Ureter (tissue), 1 donor: ENCODE data around the gene SMIM26. TPM values are rescaled to one million over a fixed set of nuclear protein-coding genes. Genes with fewer than 3 reads are reported as not detected.
"Not testable (repeated sequence)": the region's sequence is repeated elsewhere in the genome, so short reads cannot be mapped to it uniquely, and the experiment has no call there.

Experiments
- DNase-seq: peaks from one replicate; pipeline ENCODE4 v3.0.0-alpha.2; 2020; ENCODE audit warnings: low spot score
- total RNA-seq: library from RNA; stranded (reverse); gene quantifications from one replicate; pipeline ENCODE4 v1.2.4, GENCODE V29; 2023
- donor health status: DM: yes; HTN: yes; CAD: no.

SMIM26 gene
- total RNA-seq = 59.4 TPM

DNA sequence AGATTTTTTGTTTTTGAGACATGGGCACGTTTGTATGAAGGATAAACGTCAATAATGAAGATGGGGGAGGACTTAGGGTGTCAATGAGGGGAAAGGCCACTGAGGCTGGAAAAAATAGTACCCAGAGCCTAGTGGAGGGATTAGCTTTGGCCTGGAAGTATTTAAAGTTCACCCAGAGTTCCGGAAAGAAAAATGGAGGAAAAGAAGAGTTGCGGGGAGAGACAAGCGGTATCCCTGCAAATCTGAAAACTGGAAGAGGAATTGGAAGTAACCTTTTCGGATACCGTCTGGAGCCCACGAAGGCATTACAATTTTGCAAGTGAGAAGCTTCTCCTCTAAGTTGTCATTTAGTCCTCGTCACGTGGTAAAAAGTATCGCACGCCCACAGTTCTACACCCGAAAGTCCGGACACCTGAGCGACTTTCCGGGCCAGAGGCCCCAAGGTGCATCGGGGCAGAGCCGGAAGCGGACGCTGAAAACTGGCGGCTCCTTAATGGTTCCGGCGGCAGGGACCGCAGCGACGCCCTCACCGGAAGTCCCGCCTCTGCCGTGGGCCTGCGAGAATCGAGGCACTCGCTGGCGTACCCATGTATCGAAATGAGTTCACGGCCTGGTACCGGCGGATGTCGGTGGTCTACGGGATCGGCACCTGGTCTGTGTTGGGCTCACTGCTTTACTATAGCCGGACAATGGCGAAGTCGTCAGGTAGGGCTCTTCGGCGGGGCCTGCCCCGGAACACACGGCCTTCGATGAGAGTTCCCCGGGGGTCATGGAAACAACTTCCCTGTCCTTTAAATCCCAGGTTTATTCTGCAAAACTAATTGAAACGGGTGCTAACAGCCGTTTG is at the start of gene SMIM26:
Gene SMIM26, plus strand, starts transcription at position 541 of the 847 bp plus-strand sequence. Its CDS starts 47 bp downstream, at position 588.
- peak; percentile 95 for DNase-seq

DNA sequence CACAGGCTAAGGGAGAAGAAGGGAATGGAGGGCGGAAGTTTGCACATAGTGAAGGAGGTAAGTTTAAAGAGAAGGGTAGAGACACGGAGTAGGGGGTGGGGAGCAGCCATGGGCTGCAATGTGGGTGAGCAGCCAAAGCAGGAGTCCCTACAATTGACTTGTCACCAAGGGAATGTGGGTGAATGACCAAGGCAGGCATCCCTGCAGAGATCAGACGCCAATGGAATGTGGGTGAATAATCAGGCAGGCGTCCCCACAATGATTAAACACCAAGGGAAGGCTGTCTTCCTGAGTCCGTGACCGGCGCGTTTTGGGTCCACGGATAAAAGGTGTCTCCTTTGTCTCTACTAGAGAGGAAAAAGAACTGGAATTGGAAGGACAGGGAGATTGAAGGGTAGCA is 45.2 kb upstream of the SMIM26 start:
- DNase-seq = not testable (repeated sequence)

DNA sequence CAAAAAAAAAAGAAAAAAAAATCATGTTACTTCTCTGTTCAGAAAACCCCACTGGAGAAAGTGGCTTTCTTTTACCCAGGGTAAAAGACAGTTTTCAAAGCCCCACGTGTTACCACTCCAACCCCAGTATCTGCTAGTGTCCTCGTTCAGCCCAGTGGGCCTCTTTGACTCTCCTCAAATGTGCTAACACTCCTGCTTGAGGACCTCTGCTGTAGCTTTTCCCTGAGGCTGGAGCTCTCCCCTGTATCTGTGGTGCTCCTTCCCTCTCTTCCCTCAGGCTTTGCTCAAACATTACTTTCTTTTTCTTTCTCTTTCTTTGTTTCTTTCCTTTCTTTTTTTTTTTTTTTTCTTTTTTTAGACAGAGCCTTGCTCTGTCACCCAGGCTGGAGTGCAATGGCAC is 44.2 kb upstream of the SMIM26 start:
- DNase-seq = no peak

- DNase-seq = no peak
These were observed 42.6 kb upstream of the SMIM26 start for GRCh38 chr20:18524646-18525045.

GRCh38 chr20:18526761-18527160 is 40.5 kb upstream of the SMIM26 start:
- DNase-seq = not testable (repeated sequence)

DNA sequence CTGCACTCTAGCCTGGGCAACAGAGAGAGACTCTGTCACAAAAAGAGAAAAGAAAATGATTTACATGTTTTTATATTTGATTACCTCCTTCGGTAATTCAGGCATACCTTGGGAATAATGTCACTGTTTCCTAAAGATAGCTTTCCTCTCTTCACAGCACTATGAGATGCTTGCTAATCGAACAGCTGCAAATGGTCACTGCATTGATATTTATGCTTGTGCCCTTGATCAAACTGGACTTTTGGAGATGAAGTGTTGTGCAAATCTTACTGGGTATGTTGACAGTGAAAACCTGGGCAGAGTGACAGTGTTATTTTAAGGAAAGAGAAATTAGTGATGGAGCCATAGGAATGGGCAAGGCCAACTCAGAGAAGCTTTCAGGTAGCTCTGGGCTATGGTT is 39.9 kb upstream of the SMIM26 start:
- no peak for DNase-seq

- no peak for DNase-seq
These were observed 39.4 kb upstream of the SMIM26 start for GRCh38 chr20:18527836-18528235.

DNA sequence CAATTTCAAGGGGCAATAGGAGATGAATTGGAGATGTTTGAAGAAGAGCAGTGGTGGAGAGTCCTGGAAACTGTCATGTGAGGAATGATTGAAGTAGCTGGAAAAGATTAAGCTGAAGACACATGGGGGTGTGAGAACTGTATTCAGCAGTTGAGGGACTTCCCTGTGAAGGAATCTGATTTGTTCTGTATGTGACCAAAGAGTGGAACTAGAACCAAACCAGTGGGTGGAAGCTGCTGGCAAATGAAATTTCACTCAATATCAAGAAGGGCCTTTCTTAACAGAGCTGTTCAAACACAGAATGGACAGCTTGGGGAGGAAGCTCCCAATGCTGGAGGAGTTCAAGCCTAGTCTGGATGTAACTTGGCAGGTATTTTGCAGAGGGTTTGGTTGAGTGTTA is 38.2 kb upstream of the SMIM26 start:
- DNase-seq = no peak

DNA sequence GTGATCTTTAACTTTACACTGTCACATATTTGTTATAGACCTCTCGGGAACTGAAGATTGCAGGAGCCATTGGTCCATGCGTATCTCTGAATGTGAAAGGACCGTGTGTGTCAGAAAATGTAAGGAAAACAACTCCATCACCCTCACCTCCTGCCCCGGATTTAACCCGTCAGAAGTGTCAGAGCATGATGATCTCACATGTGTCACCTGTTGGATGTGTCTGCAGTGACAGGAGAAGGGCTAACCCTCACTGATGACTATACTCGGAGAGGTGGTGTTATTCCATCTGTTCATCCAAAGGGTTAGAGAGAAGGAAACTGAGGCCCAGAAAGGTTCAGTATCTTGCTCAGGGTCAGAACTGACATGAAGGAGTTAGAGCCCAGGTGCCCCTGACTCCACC is 34.6 kb upstream of the SMIM26 start:
- DNase-seq = no peak

DNA sequence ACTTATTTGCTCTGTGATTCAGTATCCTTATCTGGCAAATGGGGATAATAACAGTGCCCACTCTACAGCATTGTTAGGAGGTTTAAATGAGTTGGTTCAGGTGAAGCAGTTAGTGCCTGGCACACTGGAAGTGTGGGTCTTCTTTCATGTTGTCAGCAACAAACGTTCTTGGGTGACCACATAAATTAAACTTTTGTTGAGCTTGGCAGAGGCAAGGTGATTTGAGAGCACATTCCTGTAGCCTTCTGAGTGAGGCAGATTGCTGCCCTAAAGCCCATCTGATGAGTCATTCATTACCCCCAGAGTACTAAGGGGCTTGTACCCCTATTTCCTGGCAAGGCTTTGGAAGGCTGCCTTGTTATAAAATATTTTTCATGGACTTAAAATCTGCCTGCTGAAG is 33.7 kb upstream of the SMIM26 start:
- DNase-seq = no peak

DNA sequence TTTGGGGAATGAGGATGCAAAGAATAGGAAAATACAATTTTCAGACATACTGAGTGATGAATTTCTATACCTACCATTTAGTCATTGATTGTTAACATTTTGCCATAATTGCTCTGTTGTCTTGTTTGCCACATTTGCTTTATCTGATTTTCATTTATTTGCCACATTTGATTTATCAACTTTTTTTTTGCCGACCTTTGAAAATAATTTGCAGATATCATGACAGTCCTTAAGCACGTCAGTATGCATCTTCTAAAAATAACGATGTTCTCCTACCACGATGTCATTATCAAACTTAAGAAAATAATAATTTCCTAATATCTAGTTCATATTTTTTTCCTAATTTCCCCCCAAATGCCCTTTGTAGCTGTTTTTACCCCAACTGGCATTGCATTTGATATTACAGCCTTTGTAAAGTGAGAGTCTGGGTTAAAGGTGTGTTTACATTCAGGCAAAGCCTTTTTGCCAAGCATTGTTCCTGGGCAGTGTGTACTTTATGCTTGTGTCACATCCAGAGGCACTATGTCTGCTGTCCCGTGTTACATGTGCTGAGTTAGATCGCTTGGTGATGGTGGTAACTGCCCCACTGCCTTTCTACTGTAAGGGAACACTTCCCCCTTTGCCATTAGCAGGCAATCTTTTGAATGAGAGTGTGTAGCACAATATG is 33.1 kb upstream of the SMIM26 start:
- no peak for DNase-seq

DNA sequence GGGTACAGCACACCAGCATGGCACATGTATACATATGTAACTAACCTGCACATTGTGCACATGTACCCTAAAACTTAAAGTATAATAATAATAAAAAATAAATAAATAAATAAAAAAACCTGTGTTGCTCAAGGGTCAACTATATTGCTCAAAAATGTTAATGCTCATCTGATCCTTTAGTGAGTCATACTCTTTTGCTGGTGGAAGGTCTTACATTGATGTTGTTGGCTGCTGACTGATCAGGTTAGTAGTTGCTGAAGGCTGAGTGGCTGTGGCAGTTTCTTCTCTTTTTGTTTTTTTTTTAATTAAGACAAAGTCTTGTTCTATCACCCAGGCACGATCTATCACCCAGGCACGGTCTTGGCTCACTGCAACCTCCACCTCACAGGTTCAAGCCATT is 29.6 kb upstream of the SMIM26 start:
- DNase-seq = no peak

DNA sequence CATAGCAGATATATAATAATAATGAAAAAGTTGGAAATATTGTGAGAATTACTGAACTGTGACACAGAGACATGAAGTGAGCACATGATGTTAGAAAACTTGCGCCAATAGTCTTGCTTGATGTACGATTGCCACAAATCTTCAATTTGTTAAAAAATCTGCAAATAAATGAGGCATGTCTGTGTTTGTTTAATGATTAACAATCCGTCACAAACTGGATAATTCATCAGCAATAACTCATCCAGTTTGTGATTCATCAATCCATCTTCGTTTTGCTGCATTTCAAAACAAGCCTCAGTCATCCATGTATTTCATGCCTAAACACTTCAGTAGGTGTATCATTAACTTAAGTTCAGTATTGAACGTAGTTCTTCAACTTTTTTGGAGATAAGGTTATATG is 25.5 kb upstream of the SMIM26 start:
- no peak for DNase-seq

- DNase-seq = no peak
These were observed 24.0 kb upstream of the SMIM26 start for GRCh38 chr20:18543216-18543615.

- DNase-seq = no peak
These were observed 23.3 kb upstream of the SMIM26 start for GRCh38 chr20:18543932-18544331.

GRCh38 chr20:18545566-18545965 is 21.7 kb upstream of the SMIM26 start:
- no peak for DNase-seq

DNA sequence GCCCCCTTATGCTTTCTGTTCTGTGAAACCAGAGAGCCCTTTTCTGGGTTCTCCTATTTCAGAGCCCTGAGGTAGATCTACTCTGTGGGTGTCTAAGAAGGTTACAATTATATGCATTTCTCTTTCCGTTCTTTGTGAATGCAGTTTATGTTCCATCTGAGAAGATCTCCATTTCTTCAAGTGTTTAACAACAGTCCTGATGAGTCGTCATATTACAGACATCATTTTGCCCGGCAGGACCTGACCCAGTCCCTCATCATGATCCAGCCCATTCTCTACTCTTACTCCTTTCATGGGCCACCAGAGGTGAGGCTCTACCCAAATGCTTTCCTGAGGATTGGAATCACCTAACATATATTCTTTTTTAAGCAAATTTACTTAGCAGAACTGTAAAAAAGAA is 18.8 kb upstream of the SMIM26 start:
- DNase-seq = no peak

DNA sequence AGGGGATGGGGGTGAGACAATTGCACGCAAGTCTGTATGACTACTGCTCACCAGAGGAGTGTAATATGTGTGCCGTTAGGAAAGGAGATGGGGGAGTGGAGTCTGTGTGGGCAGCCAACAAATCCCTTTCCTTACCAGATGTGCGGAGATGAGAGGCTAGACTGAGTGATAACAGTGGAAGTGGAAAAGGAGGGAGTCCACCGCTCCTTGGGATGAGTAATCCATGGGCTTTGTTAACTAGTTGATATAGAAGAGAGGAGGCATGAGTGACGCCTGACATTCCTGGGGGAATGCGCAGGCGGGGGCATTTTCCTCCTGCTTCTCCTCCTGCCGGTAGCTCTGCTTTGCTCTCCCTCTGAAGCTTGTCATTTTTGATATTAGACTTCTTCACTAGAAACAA is 13.5 kb upstream of the SMIM26 start:
- DNase-seq = no peak

DNA sequence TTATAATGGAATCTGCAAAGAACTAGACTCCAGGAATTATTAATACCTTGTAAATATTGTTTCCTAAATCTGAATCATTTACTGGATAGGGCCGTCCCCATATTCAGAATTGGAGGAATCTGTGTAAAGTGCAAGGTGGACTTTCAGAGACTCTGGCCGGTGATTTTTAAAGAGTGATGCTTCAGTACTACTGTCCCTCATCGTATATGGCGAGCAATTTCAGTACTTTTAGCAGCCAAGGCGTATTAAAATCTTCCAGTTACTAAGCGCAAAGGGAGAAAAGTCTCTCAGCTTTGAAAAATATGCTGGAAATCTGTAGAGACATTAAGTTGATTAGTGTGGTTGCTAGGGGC is 483 bp downstream of the SMIM26 start:
- DNase-seq = no peak

GRCh38 chr20:18571009-18571408 is 3.8 kb downstream of the SMIM26 start:
- DNase-seq = no peak

- no peak for DNase-seq
These were observed 4.3 kb downstream of the SMIM26 start for GRCh38 chr20:18571578-18571977.

DNA sequence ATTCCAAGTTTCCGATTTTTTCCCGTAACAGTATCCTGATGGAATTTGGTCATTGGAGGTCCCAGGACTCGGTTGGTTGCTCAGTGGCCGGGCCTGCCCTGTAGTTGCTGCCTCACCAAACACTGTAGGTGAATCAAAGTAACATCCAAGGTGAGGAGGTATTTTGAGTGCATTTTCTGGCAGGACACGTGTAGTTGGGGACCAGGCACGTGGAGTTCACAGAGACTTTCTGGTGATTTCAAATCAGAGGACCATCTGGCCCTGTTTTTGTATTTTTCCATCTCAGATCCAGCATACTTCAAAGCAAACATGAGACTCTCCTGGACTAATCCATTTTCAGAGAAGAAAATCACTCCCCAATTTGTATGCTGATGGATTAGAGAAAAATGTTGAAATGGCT is 10.7 kb downstream of the SMIM26 start:
- DNase-seq = no peak

DNA sequence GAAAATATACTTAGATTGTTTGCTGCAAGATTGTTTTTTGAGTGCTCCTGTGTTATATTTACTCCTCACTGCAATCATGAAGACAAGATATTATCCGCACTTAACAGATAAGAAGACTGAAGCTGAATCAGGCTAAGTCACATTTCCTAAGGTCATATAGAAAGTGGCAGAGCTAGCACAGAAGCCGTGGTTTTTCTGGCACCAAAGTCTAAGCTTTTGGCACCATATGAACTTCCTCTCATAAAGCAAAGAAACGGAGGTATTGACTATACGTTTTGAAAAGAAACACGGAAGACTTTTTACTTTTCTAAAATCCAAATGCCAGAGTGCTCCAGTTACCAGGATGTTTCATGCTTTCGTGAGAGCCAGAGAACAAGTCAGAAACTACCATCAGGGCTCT is 11.3 kb downstream of the SMIM26 start:
- DNase-seq = no peak

DNA sequence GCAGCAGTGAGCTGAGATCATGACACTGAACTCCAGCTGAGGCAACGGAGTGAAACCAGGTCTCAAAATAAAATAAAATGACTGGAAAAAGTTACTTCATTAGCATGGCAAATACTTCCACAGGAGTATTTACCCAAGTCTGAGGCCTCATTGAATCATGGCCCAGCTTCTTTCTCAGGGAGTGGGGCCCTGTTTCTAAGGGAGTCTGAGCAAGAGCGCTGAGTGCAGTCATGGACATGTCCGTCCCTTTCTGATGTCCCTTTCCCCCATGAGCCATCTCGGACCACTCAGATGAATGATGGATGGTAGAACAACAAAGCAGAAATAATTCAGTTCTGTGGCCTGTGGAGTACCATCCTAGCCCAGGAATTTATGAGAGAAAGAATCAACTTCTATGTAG is 12.8 kb downstream of the SMIM26 start:
- DNase-seq = no peak
